ENCODE measurements around the gene RSRC1. TPM values are rescaled to one million over a fixed set of nuclear protein-coding genes. Genes with fewer than 3 reads are reported as not detected.

The RSRC1 gene
- total and polyA plus RNA-seq, 2 donors (not counting 1 experiment from before 2014, with no cell fraction given): 12.6 to 43.1 TPM

GRCh38 chr3:158418035-158418434 lies 308.1 kb downstream of the RSRC1 start:
- H4K20me1 ChIP-seq (ENCODE audit: control insufficient read depth, extremely low read depth, insufficient read depth, low read length): no peaks in the 10 kb centered on the region
- no peak overlapping the region for H2AFZ ChIP-seq (ENCODE audit: low read length)
- no peak overlapping the region for H3K27ac ChIP-seq (ENCODE audit: insufficient read depth, low read length)
- no peaks in the 10 kb centered on the region for H3K36me3 ChIP-seq (ENCODE audit: control insufficient read depth, insufficient read depth, low read length)
- H3K4me2 ChIP-seq (ENCODE audit: extremely low read depth, insufficient read depth, low read length): no peak overlapping the region
- H3K4me3 ChIP-seq (replicated peaks in 1 of 4; ENCODE audit: control extremely low read depth in 1 of 4, insufficient read depth in 1 of 4, low read depth in 3 of 4, low read length in 4 of 4): no peak overlapping the region
- no peaks in the 10 kb centered on the region for H3K79me2 ChIP-seq (ENCODE audit: control insufficient read depth, insufficient read depth, low read length)
- H3K9ac ChIP-seq (ENCODE audit: insufficient read depth, low read length): no peak overlapping the region
- no peaks in the 10 kb centered on the region for H3K27me3 ChIP-seq (ENCODE audit: control insufficient read depth, insufficient read depth, low read length)
- H3K9me3 ChIP-seq (ENCODE audit: control insufficient read depth, insufficient read depth, low read depth, low read length): no peaks in the 10 kb centered on the region
- H3K4me1 ChIP-seq (ENCODE audit: control insufficient read depth, extremely low read depth, insufficient read depth, low read length): no peaks in the 10 kb centered on the region
- DNase-seq (ENCODE audit: low read depth in 2 of 2): no peak
- TF ChIP-seq CTCF (conservative IDR thresholded peaks at IDR 0.05 in 1 of 2, IDR thresholded peaks at IDR 0.05 in 1 of 2; ENCODE audit: low read depth in 1 of 2, low read length in 2 of 2): no peak
- no peak for TF ChIP-seq EZH2 (IDR thresholded peaks at IDR 0.05; ENCODE audit: low read length, missing control alignments)

- no peaks in the 10 kb centered on the region for H3K79me2 ChIP-seq (ENCODE audit: control insufficient read depth, insufficient read depth, low read length)
- no peak overlapping the region for H3K9ac ChIP-seq (ENCODE audit: insufficient read depth, low read length)
- no peaks in the 10 kb centered on the region for H3K27me3 ChIP-seq (ENCODE audit: control insufficient read depth, insufficient read depth, low read length)
- no peak for TF ChIP-seq EZH2 (IDR thresholded peaks at IDR 0.05; ENCODE audit: low read length, missing control alignments)
- no peak for TF ChIP-seq CTCF (conservative IDR thresholded peaks at IDR 0.05 in 1 of 2, IDR thresholded peaks at IDR 0.05 in 1 of 2; ENCODE audit: low read depth in 1 of 2, low read length in 2 of 2)
- no peak for DNase-seq (ENCODE audit: low read depth in 2 of 2)
- no peak overlapping the region for H3K4me3 ChIP-seq (replicated peaks in 1 of 4; ENCODE audit: control extremely low read depth in 1 of 4, insufficient read depth in 1 of 4, low read depth in 3 of 4, low read length in 4 of 4)
- H3K27ac ChIP-seq (ENCODE audit: insufficient read depth, low read length): no peak overlapping the region
- no peaks in the 10 kb centered on the region for H3K9me3 ChIP-seq (ENCODE audit: control insufficient read depth, insufficient read depth, low read depth, low read length)
- no peaks in the 10 kb centered on the region for H3K36me3 ChIP-seq (ENCODE audit: control insufficient read depth, insufficient read depth, low read length)
- no peaks in the 10 kb centered on the region for H3K4me1 ChIP-seq (ENCODE audit: control insufficient read depth, extremely low read depth, insufficient read depth, low read length)
- no peaks in the 10 kb centered on the region for H4K20me1 ChIP-seq (ENCODE audit: control insufficient read depth, extremely low read depth, insufficient read depth, low read length)
- no peak overlapping the region for H2AFZ ChIP-seq (ENCODE audit: low read length)
- H3K4me2 ChIP-seq (ENCODE audit: extremely low read depth, insufficient read depth, low read length): no peak overlapping the region
These were observed 310.1 kb downstream of the RSRC1 start for GRCh38 chr3:158419820-158420653.

GRCh38 chr3:158420654-158421396 lies 310.9 kb downstream of the RSRC1 start:
- Histone ChIP-seq H3K9ac (ENCODE audit: insufficient read depth, low read length) (no peak overlapping the region), H3K4me3 (replicated peaks in 1 of 4; ENCODE audit: control extremely low read depth in 1 of 4, insufficient read depth in 1 of 4, low read depth in 3 of 4, low read length in 4 of 4) (no peak overlapping the region), H3K27me3 (ENCODE audit: control insufficient read depth, insufficient read depth, low read length) (no peaks in the 10 kb centered on the region), H3K4me1 (ENCODE audit: control insufficient read depth, extremely low read depth, insufficient read depth, low read length) (no peaks in the 10 kb centered on the region), H4K20me1 (ENCODE audit: control insufficient read depth, extremely low read depth, insufficient read depth, low read length) (no peaks in the 10 kb centered on the region), H3K79me2 (ENCODE audit: control insufficient read depth, insufficient read depth, low read length) (no peaks in the 10 kb centered on the region), H3K9me3 (ENCODE audit: control insufficient read depth, insufficient read depth, low read depth, low read length) (no peaks in the 10 kb centered on the region), H3K4me2 (ENCODE audit: extremely low read depth, insufficient read depth, low read length) (no peak overlapping the region), H3K27ac (ENCODE audit: insufficient read depth, low read length) (no peak overlapping the region), H2AFZ (ENCODE audit: low read length) (no peak overlapping the region), H3K36me3 (ENCODE audit: control insufficient read depth, insufficient read depth, low read length) (no peaks in the 10 kb centered on the region)
- DNase-seq (ENCODE audit: low read depth in 2 of 2): peak; percentile 35 to 42
- TF ChIP-seq EZH2 (IDR thresholded peaks at IDR 0.05; ENCODE audit: low read length, missing control alignments) (no peak), CTCF (conservative IDR thresholded peaks at IDR 0.05 in 1 of 2, IDR thresholded peaks at IDR 0.05 in 1 of 2; ENCODE audit: low read depth in 1 of 2, low read length in 2 of 2) (no peak)
